ENCODE results near the gene SYTL3.

DNA sequence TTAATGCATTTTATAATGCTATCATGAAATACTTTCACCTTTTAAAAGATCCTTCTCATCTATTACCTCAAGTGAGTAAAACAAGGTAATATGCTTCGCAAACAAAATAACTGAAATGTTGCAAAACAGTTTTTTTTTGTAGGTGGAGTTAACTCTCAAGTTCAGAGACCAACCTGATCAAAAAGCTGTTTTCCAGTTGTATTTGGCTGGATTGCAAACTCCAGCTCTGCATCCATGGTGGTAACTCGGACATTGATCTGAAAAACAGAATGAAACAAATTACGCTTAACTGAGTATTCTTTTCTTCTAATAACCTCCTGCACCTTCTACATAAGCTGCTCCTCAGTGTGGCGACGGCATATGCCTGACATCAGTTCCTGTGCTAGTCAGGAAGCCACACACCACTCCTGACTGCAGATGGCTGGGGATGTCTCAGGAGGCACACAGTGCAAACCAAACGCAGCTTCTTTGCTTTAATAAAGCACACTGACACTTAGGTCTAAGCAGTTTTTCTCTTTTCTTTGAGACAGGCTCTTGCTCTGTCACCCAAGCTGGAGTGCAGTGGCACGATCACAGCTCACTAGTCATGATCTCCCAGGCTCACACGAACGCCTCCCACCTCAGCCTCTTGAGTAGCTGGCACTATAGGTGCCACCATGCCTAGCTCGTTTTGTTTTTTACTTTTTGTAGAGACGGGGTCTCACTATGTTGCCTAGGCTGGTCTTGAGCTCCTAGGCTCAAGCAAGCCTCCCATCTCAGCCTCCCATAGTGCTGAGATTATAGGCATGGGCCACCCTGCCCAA is 139.5 kb downstream of the SYTL3 start:
- no peak for TF ChIP-seq SP1 (IDR thresholded peaks at IDR 0.05; ENCODE audit: low read depth, low read length)
- TF ChIP-seq, protein P1, sequence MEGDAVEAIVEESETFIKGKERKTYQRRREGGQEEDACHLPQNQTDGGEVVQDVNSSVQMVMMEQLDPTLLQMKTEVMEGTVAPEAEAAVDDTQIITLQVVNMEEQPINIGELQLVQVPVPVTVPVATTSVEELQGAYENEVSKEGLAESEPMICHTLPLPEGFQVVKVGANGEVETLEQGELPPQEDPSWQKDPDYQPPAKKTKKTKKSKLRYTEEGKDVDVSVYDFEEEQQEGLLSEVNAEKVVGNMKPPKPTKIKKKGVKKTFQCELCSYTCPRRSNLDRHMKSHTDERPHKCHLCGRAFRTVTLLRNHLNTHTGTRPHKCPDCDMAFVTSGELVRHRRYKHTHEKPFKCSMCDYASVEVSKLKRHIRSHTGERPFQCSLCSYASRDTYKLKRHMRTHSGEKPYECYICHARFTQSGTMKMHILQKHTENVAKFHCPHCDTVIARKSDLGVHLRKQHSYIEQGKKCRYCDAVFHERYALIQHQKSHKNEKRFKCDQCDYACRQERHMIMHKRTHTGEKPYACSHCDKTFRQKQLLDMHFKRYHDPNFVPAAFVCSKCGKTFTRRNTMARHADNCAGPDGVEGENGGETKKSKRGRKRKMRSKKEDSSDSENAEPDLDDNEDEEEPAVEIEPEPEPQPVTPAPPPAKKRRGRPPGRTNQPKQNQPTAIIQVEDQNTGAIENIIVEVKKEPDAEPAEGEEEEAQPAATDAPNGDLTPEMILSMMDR (IDR thresholded peaks at IDR 0.05; ENCODE audit: control extremely low read depth in 1 of 3, insufficient read depth in 1 of 3, low read depth in 1 of 3, low read length in 3 of 3): no peak
- TF ChIP-seq POLR2A (IDR thresholded peaks at IDR 0.05; ENCODE audit: control extremely low read depth in 1 of 2, low read depth in 2 of 2, low read length in 2 of 2): no peak
- TF ChIP-seq RAD21 (IDR thresholded peaks at IDR 0.05 in 1 of 2, conservative IDR thresholded peaks at IDR 0.05 in 1 of 2; ENCODE audit: low read depth in 2 of 2, low read length in 2 of 2): no peak
- TF ChIP-seq HDAC6 (IDR thresholded peaks at IDR 0.05; ENCODE audit: low read depth, low read length): no peak
- TF ChIP-seq EGR1 (IDR thresholded peaks at IDR 0.05; ENCODE audit: borderline replicate concordance, low read depth, low read length): no peak
- TF ChIP-seq, protein P2, sequence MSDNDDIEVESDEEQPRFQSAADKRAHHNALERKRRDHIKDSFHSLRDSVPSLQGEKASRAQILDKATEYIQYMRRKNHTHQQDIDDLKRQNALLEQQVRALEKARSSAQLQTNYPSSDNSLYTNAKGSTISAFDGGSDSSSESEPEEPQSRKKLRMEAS (IDR thresholded peaks at IDR 0.05): no peak
- no peak for TF ChIP-seq YY1 (IDR thresholded peaks at IDR 0.05; ENCODE audit: low read depth, low read length)
